Vein endothelial cell (primary cell): ENCODE results near the gene WDR54. TPM values are rescaled to one million over a fixed set of nuclear protein-coding genes. Genes with fewer than 3 reads are reported as not detected.

Source experiments
- total RNA-seq: library from RNA; depleted of rRNA; stranded (reverse); fragments of >200 nt; gene quantifications from 2 replicates; pipeline ENCODE4 v1.2.3, GENCODE V29; 2012

Gene WDR54
- 32.2 and 36.9 TPM in 2 replicates for total RNA-seq

DNA sequence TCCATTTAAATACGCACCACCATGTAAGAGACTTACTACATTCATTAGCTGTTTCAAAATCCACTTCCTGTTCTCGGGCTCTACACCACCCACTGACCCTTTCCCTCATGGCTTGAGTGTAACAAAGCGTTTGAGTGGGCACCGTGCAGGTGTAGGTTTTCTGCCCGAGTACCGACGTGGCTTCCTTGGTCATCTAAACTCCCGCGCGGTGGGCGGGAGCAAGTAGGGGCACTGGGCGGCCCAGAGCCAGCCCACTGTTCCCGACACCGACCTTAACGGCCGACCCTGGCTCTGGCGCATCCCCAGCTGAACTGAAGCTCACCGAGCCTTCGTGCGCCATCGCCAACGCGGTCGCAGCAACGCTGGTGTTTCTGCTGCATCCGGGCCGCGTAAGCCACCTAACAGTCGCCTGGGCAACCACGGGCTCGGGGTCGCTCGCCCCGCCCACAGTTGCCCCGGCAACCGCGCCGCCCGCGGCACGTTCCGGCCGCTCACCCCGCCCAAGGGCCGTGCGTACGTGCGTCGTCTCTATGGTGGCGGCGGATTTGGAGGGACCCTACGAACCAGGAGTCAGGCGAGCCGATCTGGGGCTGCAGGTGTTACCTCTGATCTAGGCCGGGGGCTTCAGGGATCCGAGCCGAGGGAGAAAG is at the start of gene WDR54, which contains the start of gene C2orf81:
Gene WDR54, plus strand, starts transcription at position 510 of the 650 bp plus-strand sequence. CDS start 424 bp downstream, outside the sequence.
Gene C2orf81, minus strand, starts transcription at position 399 of the 650 bp plus-strand sequence. Its CDS starts 59 bp downstream, at position 340.

DNA sequence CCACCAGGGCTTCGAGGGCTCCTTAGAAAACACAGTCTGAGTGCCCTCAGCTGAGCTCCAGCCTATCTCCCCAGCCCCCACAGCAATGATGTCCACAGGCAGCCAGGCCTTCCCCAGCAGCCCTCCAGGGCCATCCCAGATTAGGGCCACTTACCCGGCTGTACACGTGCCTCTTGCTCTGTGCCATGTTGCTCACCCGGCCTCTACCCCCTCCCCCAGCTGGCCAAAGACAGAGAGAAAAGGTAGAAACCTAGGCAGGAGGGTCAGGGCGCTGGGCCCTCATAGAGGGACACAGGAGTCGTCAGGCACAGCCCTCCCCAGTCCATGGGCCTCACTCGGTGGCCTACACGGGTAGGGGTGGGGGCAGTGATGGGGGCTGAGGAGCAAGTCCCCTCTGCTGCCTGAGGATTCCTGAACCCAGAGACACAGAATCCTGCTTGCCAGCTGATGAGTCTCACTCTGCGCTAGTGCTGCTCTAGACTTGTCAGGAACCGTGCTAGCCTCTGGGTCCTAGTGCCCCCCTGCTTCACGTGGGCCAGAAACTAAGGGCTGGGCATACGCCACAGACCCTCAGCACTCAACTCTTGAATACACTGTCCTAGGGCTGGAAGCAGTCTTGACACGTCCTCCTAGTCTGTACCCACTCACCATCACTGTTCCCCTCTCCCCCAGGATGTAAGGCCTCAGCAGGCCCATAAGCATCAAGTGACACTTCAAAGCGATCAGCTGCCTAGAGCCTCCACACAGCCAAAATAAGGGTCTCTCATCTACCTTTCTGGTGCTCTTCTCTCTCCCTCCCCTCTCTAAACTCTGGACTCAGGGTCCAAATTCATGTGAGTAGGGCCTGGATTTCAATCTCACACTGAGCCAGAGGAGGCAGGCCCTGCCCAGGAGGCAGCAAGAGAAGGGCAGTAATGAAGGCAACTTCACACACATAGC is 41.4 kb upstream of the WDR54 start, which contains the start of gene DCTN1:
Gene DCTN1, minus strand, starts transcription at position 461 of the 939 bp plus-strand sequence. Its CDS starts 274 bp downstream, at position 187.

DNA sequence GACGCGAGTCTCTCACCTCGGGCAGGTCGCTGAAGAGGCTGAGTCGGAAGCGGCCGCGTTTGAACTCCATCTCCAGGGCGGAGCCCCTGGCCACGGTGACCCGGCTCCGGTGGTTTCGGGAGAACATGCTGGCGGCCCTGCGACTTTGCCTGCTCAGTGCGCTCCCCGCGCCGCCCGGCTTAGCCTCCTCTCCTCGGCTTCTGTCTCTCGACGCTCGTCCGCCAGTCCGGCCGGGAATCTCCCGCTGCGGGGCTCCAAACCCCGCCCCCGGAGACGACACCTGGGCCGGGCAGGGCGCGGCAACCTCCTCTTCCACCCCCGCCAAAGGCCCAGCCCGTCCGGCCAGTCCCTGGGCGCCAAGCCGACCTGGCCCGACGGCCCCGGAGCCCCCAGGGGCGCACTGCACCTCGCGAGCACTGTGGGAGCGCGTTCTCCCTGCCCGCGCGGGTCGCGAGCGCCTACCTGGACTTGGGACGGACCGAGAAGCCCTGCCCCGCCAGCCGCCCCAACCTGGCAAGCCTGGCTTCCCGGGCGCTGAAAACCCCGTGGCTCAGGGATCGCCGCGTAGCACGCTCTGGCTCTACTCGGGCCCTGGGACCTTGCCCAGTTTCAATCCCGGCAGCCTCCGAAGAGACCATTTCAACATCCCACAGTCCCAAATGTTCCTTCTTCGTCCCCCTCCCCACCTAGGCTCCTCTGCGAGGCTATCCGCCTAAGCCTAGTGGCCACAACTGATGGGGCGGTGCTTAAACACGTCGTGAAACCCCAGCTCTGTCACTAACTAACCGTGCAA is 20.4 kb downstream of the WDR54 start, which contains the start of gene RTKN:
Gene RTKN, minus strand, starts transcription at position 248 of the 793 bp plus-strand sequence. Its CDS starts 121 bp downstream, at position 127.

GRCh38 chr2:74454654-74455511 is 33.4 kb downstream of the WDR54 start, which contains the start of gene INO80B:
Gene INO80B, plus strand, starts transcription at chr2:74455087. Its CDS starts 30 bp downstream, at chr2:74455117.

GRCh38 chr2:74458132-74458937 is 36.8 kb downstream of the WDR54 start, which contains the start of gene WBP1:
Gene WBP1, plus strand, starts transcription at chr2:74458438. Its CDS starts 165 bp downstream, at chr2:74458603.

DNA sequence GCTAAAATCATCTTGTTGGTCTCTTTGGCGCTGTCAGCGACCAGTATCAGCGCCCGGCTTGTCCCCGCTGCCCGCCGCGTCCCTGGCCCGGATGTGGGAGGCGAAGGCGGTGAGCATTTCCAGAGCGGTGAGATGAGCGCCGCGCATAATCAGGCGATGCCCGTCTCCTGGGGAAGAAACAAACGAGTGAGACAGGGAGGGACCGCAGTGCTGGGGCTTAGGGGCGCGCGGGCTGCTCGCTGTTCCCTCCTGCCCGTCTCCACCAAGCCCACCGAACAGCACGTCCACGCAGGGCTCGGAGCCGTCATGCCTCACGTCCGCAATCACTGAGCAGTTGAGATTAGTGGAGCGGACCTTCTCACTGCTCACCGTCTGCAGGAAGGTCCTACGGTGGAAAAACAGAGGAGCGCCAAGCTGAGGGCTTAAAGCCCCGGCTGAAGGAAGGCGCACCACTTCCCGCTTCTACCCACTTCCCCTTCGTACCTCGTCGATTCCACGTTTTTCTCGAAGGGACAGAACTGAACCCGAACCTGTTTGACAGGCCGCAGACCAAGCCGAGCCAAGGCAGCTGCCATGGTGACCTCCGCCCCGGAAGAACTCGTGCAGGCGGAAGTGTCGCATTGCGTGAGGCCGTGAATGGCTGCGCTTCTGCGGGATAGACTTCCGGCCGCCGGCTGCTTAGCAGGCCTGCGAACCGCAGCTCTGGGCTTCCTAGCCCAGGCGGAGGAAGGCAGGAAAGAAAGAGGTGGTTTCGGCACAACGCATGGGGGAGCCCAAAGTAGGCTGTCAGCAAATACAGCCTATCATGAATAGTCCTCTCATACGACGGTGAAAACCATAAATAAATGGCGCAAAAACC is 50.8 kb downstream of the WDR54 start, which contains the start of gene MRPL53:
Gene MRPL53, minus strand, starts transcription at position 595 of the 859 bp plus-strand sequence. Its CDS starts 20 bp downstream, at position 575.

Other genes with a start within 250 kb of the WDR54 start
- 120 and 155 TPM in 2 replicates for gene MOB1A, start 242.9 kb upstream of the WDR54 start, total RNA-seq
- 65.8 and 74.8 TPM in 2 replicates for gene MTHFD2, start 223.1 kb upstream of the WDR54 start, total RNA-seq
- gene SLC4A5, start 78.3 kb upstream of the WDR54 start, total RNA-seq = 0.65 and 1.1 TPM in 2 replicates
- gene DCTN1, start 41.4 kb upstream of the WDR54 start, total RNA-seq = 139 and 141 TPM in 2 replicates
- 0.19 TPM in 1 of 2 replicates, not detected in the other for gene C2orf81, start 111 bp upstream of the WDR54 start, total RNA-seq
- 10.8 and 17.0 TPM in 2 replicates for gene RTKN, start 20.2 kb downstream of the WDR54 start, total RNA-seq
- gene INO80B, start 33.4 kb downstream of the WDR54 start, total RNA-seq = 9.5 and 10.5 TPM in 2 replicates
- 29.4 and 39.2 TPM in 2 replicates for gene WBP1, start 36.7 kb downstream of the WDR54 start, total RNA-seq
- gene MOGS, start 43.7 kb downstream of the WDR54 start, total RNA-seq = 57.5 and 69.2 TPM in 2 replicates
- 18.8 and 20.6 TPM in 2 replicates for gene MRPL53, start 51.0 kb downstream of the WDR54 start, total RNA-seq
- gene CCDC142, start 61.3 kb downstream of the WDR54 start, total RNA-seq = 19.5 and 22.9 TPM in 2 replicates
- gene TTC31, start 61.4 kb downstream of the WDR54 start, total RNA-seq = 11.1 and 15.0 TPM in 2 replicates
- gene LBX2, start 77.9 kb downstream of the WDR54 start, total RNA-seq = 2.9 and 3.8 TPM in 2 replicates
- gene PCGF1, start 86.0 kb downstream of the WDR54 start, total RNA-seq = 13.3 and 14.0 TPM in 2 replicates
- not detected in 2 replicates for gene TLX2, start 92.7 kb downstream of the WDR54 start, total RNA-seq
- under 0.01 and 0.10 TPM in 2 replicates for gene DQX1, start 104.5 kb downstream of the WDR54 start, total RNA-seq
- gene AUP1, start 108.0 kb downstream of the WDR54 start, total RNA-seq = 96.4 and 116 TPM in 2 replicates
- gene HTRA2, start 108.2 kb downstream of the WDR54 start, total RNA-seq = 32.9 and 42.8 TPM in 2 replicates
- 1.6 and 2.2 TPM in 2 replicates for gene LOXL3, start 132.2 kb downstream of the WDR54 start, total RNA-seq
- gene DOK1, start 133.0 kb downstream of the WDR54 start, total RNA-seq = 11.5 and 14.7 TPM in 2 replicates
- not detected in 2 replicates for gene M1AP, start 226.6 kb downstream of the WDR54 start, total RNA-seq
- gene SEMA4F, start 232.5 kb downstream of the WDR54 start, total RNA-seq = 3.6 TPM in 2 replicates